ENCODE data around the gene OLFM4. TPM values are rescaled to one million over a fixed set of nuclear protein-coding genes. Genes with fewer than 3 reads are reported as not detected.

Gene OLFM4
- total RNA-seq, result 1,000 to 10,000 TPM in 1 of 2 donors, 100 to 1,000 TPM in 1; 489 to 1,049 TPM

- H3K36me3 ChIP-seq, result no peaks in the 10 kb centered on the region
- peak within 1 kb of the TSS; percentile 39 to 46 for H3K9ac ChIP-seq (ENCODE audit: low read depth in 2 of 2, low read length in 2 of 2)
- H3K27ac ChIP-seq, result peak within 1 kb of the TSS; percentile 18
- peak; percentile 48 for DNase-seq
- intact Hi-C loops (cut with DNase I), result no loop called here
- H3K9me3 ChIP-seq, result no peaks in the 10 kb centered on the region
- no peaks in the 10 kb centered on the region for H3K27me3 ChIP-seq
- H3K4me3 ChIP-seq, result peak within 1 kb of the TSS; percentile 8
- no peaks in the 10 kb centered on the region for H3K4me1 ChIP-seq
- no peak for TF ChIP-seq CTCF (IDR thresholded peaks at IDR 0.05)
These were observed at the start of gene OLFM4 for GRCh38 chr13:53028637-53029203. TSS of gene OLFM4 (plus strand) at chr13:53028813. CDS start at chr13:53028837, 24 bp downstream.

GRCh38 chr13:52978989-52979388 lies 49.6 kb upstream of the OLFM4 start:
- intact Hi-C loops (cut with DNase I), result no loop called here
- no peak for TF ChIP-seq CTCF (IDR thresholded peaks at IDR 0.05)
- Histone ChIP-seq H3K9me3 (no peaks in the 10 kb centered on the region), H3K4me3 (no peak overlapping the region), H3K27ac (no peak overlapping the region), H3K9ac (ENCODE audit: low read depth in 2 of 2, low read length in 2 of 2) (no peak overlapping the region), H3K36me3 (no peaks in the 10 kb centered on the region), H3K4me1 (no peaks in the 10 kb centered on the region), H3K27me3 (no peaks in the 10 kb centered on the region)
- DNase-seq, result no peak

GRCh38 chr13:52980695-52981094 lies 47.9 kb upstream of the OLFM4 start:
- intact Hi-C loops (cut with DNase I), result no loop called here
- Histone ChIP-seq H3K9me3 (no peaks in the 10 kb centered on the region), H3K27ac (no peak overlapping the region), H3K4me1 (no peaks in the 10 kb centered on the region), H3K27me3 (no peaks in the 10 kb centered on the region), H3K36me3 (no peaks in the 10 kb centered on the region), H3K4me3 (no peak overlapping the region), H3K9ac (ENCODE audit: low read depth in 2 of 2, low read length in 2 of 2) (no peak overlapping the region)
- TF ChIP-seq CTCF (IDR thresholded peaks at IDR 0.05), result no peak
- no peak for DNase-seq

GRCh38 chr13:52983836-52984235 lies 44.8 kb upstream of the OLFM4 start:
- no peak overlapping the region for H3K27ac ChIP-seq
- H3K9me3 ChIP-seq, result no peaks in the 10 kb centered on the region
- no peaks in the 10 kb centered on the region for H3K36me3 ChIP-seq
- no peak for DNase-seq
- TF ChIP-seq CTCF (IDR thresholded peaks at IDR 0.05), result no peak
- no peaks in the 10 kb centered on the region for H3K27me3 ChIP-seq
- no peaks in the 10 kb centered on the region for H3K4me1 ChIP-seq
- no peak overlapping the region for H3K4me3 ChIP-seq
- intact Hi-C loops (cut with DNase I), result no loop called here
- no peak overlapping the region for H3K9ac ChIP-seq (ENCODE audit: low read depth in 2 of 2, low read length in 2 of 2)

- Histone ChIP-seq H3K9me3 (no peaks in the 10 kb centered on the region), H3K4me1 (no peaks in the 10 kb centered on the region), H3K9ac (ENCODE audit: low read depth in 2 of 2, low read length in 2 of 2) (no peak overlapping the region), H3K27me3 (no peaks in the 10 kb centered on the region), H3K4me3 (no peak overlapping the region), H3K27ac (no peak overlapping the region), H3K36me3 (no peaks in the 10 kb centered on the region)
- DNase-seq, result no peak
- intact Hi-C loops (cut with DNase I), result no loop called here
- TF ChIP-seq CTCF (IDR thresholded peaks at IDR 0.05), result no peak
These were observed 43.7 kb upstream of the OLFM4 start for GRCh38 chr13:52984881-52985363.

Measured in colonic mucosa (tissue), 4 donors.